Hepatocyte (in vitro differentiated cells): ENCODE data around the gene IRGC.

ENCODE experiments used
- CTCF ChIP-seq: fragments of 200-600 bp; sonication (generic); IDR thresholded peaks from 2 replicates; pipeline ENCODE4 v1.5.1; 2016; ENCODE audit warnings: antibody characterized with exemption, mild to moderate bottlenecking; ENCODE audit not compliant: poor library complexity
- EZH2 ChIP-seq: fragments of 200-600 bp; sonication (generic); IDR thresholded peaks from 2 replicates; pipeline ENCODE4 v1.6.1; 2016; ENCODE audit warnings: antibody characterized with exemption, mild to moderate bottlenecking, borderline replicate concordance
- EZH2phosphoT487 ChIP-seq: fragments of 200-600 bp; sonication (generic); IDR thresholded peaks from one replicate; pipeline ENCODE4 v1.6.1; 2018; ENCODE audit warnings: antibody characterized with exemption, mild to moderate bottlenecking, low read depth, moderate library complexity; ENCODE audit not compliant: unreplicated experiment, severe bottlenecking

GRCh38 chr19:43727593-43727853 is 11.6 kb downstream of the IRGC start:
- TF ChIP-seq EZH2phosphoT487, result no peak
- no peak for TF ChIP-seq EZH2
- TF ChIP-seq CTCF, result no peak
